H1 (cell line): ENCODE data around the gene TEX28. TPM values are rescaled to one million over a fixed set of nuclear protein-coding genes. Genes with fewer than 3 reads are reported as not detected.

Experiments
- CTCF ChIA-PET: fragments of 300-600 bp; sonication (Branson Sonifier 250); formaldehyde crosslinking; loops from one replicate; lab custom pipeline; 2021; ENCODE audit not compliant: partially characterized antibody; lab: Charles Lee
- POLR2A ChIA-PET: fragments of 300-600 bp; sonication (Branson Sonifier 250); formaldehyde crosslinking; loops from one replicate; lab custom pipeline; 2021; ENCODE audit warnings: inconsistent platforms; ENCODE audit not compliant: partially characterized antibody; lab: Charles Lee
- DNase-seq, 2 experiments: peaks; one replicate each; pipeline versions ENCODE4 v3.0.0 to v3.0.0-alpha.2; 2010 to 2022; ENCODE audit warnings: low spot score in 2 of 2, low read depth in 1 of 2, mixed read lengths in 1 of 2
- FAIRE-seq: peaks from 2 replicates; lab custom pipeline; 2011; peaks lifted over from hg19 to GRCh38; lab: Jason Lieb, UNC
- H2AFZ ChIP-seq: 2 replicates; pipeline ENCODE4 v1.8.1; 2012; ENCODE audit warnings: low read length, inconsistent platforms
- H2AK5ac ChIP-seq: 2 replicates; pipeline ENCODE4 v1.6.1; 2013; ENCODE audit warnings: low read depth, low read length
- H2BK120ac ChIP-seq: replicated peaks from 2 replicates; pipeline ENCODE3; 2013; ENCODE audit warnings: low read depth, low read length, inconsistent platforms
- H2BK12ac ChIP-seq: 2 replicates; pipeline ENCODE4 v1.6.1; 2013; ENCODE audit warnings: low read depth, low read length
- H2BK15ac ChIP-seq: 2 replicates; pipeline ENCODE4 v1.6.1; 2013; ENCODE audit warnings: low read length
- H2BK20ac ChIP-seq: 2 replicates; pipeline ENCODE4 v1.6.1; 2013; ENCODE audit warnings: low read length
- H2BK5ac ChIP-seq: 2 replicates; pipeline ENCODE4 v1.6.1; 2013; ENCODE audit warnings: low read depth, low read length
- H3K14ac ChIP-seq: 2 replicates; pipeline ENCODE4 v1.6.1; 2013; ENCODE audit warnings: inconsistent platforms; ENCODE audit not compliant: insufficient read length
- H3K18ac ChIP-seq: 2 replicates; pipeline ENCODE4 v1.6.1; 2013; ENCODE audit warnings: low read length; ENCODE audit errors: extremely low read depth
- H3K23ac ChIP-seq: 2 replicates; pipeline ENCODE4 v1.6.1; 2013; ENCODE audit warnings: inconsistent platforms; ENCODE audit not compliant: insufficient read length
- H3K23me2 ChIP-seq: 2 replicates; pipeline ENCODE4 v1.6.1; 2013; ENCODE audit warnings: low read depth, low read length
- H3K27ac ChIP-seq: 2 replicates; pipeline ENCODE4 v1.6.1; 2011; ENCODE audit warnings: low read depth, low read length, inconsistent platforms
- H3K27me3 ChIP-seq, 4 experiments: replicated peaks in 1 of 4; 1 replicate in 1 of 4; 2 replicates in 3 of 4; pipeline versions ENCODE4 v1.6.1 to v1.8.1; 2011 to 2013; ENCODE audit warnings: low read length in 3 of 4, mild to moderate bottlenecking in 3 of 4, inconsistent platforms in 2 of 4, mixed read lengths in 2 of 4, moderate library complexity in 1 of 4; ENCODE audit not compliant: control insufficient read depth in 3 of 4, insufficient read depth in 3 of 4; ENCODE audit errors: extremely low read depth in 1 of 4
- H3K36me3 ChIP-seq, 4 experiments: 2 replicates each; pipeline versions ENCODE4 v1.6.1 to v1.8.1; 2011 to 2013; ENCODE audit warnings: mild to moderate bottlenecking in 4 of 4, low read length in 3 of 4, moderate library complexity in 2 of 4, control low read depth in 1 of 4, inconsistent platforms in 1 of 4; ENCODE audit not compliant: insufficient read depth in 4 of 4, control insufficient read depth in 2 of 4
- H3K4ac ChIP-seq: replicated peaks from 2 replicates; pipeline ENCODE3; 2013; ENCODE audit warnings: low read length, low read depth, mixed read lengths, inconsistent platforms; ENCODE audit not compliant: insufficient read length
- H3K4me1 ChIP-seq, 4 experiments: replicated peaks in 1 of 4; 1 replicate in 1 of 4; 2 replicates in 3 of 4; pipeline versions ENCODE4 v1.6.1 to v1.8.1; 2011 to 2013; ENCODE audit warnings: low read length in 3 of 4, inconsistent platforms in 2 of 4, mixed read lengths in 1 of 4; ENCODE audit not compliant: insufficient read depth in 4 of 4, control insufficient read depth in 3 of 4
- H3K4me2 ChIP-seq, 2 experiments: 2 replicates each; pipeline versions ENCODE4 v1.6.1 to v1.8.1; 2011 to 2013; ENCODE audit warnings: low read depth in 2 of 2, low read length in 2 of 2, control low read depth in 1 of 2, inconsistent platforms in 1 of 2, mild to moderate bottlenecking in 1 of 2; ENCODE audit not compliant: insufficient read depth in 1 of 2
- H3K4me3 ChIP-seq, 4 experiments: fragments of 200-600, 300-600 bp in 1 of 4; sonication (generic), shearing (Covaris generic), sonication (Bioruptor Twin) in 1 of 4; 2 replicates each; pipeline versions ENCODE4 v1.5.1 to v1.8.1; 2011 to 2016; ENCODE audit warnings: low read length in 4 of 4, low read depth in 3 of 4, control low read depth in 2 of 4, inconsistent platforms in 2 of 4, mild to moderate bottlenecking in 2 of 4, mixed read lengths in 1 of 4, moderate library complexity in 1 of 4; ENCODE audit not compliant: insufficient read depth in 2 of 4; ENCODE audit errors: extremely low read depth in 1 of 4
- H3K56ac ChIP-seq: replicated peaks from 2 replicates; pipeline ENCODE3; 2013; ENCODE audit warnings: low read depth, mild to moderate bottlenecking, mixed read lengths, low read length, inconsistent platforms; ENCODE audit not compliant: insufficient read length
- H3K79me1 ChIP-seq: 2 replicates; pipeline ENCODE4 v1.6.1; 2013; ENCODE audit warnings: low read depth, low read length, control low read depth
- H3K79me2 ChIP-seq, 2 experiments: 2 replicates each; pipeline versions ENCODE4 v1.6.1 to v1.8.1; 2012 to 2013; ENCODE audit warnings: low read length in 2 of 2, mild to moderate bottlenecking in 2 of 2, inconsistent platforms in 1 of 2; ENCODE audit not compliant: insufficient read depth in 2 of 2, control insufficient read depth in 1 of 2
- H3K9ac ChIP-seq, 4 experiments: replicated peaks in 1 of 4; 1 replicate in 1 of 4; 2 replicates in 3 of 4; pipeline versions ENCODE4 v1.6.1 to v1.8.1; 2011 to 2013; ENCODE audit warnings: low read depth in 3 of 4, low read length in 3 of 4, control low read depth in 2 of 4, mild to moderate bottlenecking in 2 of 4, moderate library complexity in 2 of 4, inconsistent platforms in 1 of 4; ENCODE audit errors: extremely low read depth in 1 of 4
- H3K9me3 ChIP-seq, 2 experiments: 2 replicates each; pipeline versions ENCODE4 v1.6.1 to v1.8.1; 2012 to 2013; ENCODE audit warnings: mild to moderate bottlenecking in 2 of 2, moderate library complexity in 2 of 2, control low read depth in 1 of 2, inconsistent platforms in 1 of 2, low read depth in 1 of 2, low read length in 1 of 2, mixed read lengths in 1 of 2; ENCODE audit not compliant: insufficient read depth in 2 of 2
- H4K20me1 ChIP-seq, 2 experiments: replicated peaks in 1 of 2; 2 replicates each; pipeline versions ENCODE3 to v1.8.1; 2011 to 2013; ENCODE audit warnings: inconsistent platforms in 2 of 2, low read length in 2 of 2, mild to moderate bottlenecking in 1 of 2; ENCODE audit not compliant: insufficient read depth in 2 of 2, control insufficient read depth in 1 of 2
- H4K5ac ChIP-seq: 2 replicates; pipeline ENCODE4 v1.6.1; 2013; ENCODE audit warnings: low read length, low read depth, mixed read lengths, inconsistent platforms; ENCODE audit not compliant: insufficient read length
- H4K8ac ChIP-seq: 2 replicates; pipeline ENCODE4 v1.8.0; 2013; ENCODE audit warnings: mild to moderate bottlenecking, moderate library complexity, low read length, inconsistent platforms; ENCODE audit not compliant: insufficient read depth; ENCODE audit errors: extremely low read depth
- H4K91ac ChIP-seq: replicated peaks from 2 replicates; pipeline ENCODE3; 2013; ENCODE audit warnings: low read length, mixed read lengths, inconsistent platforms; ENCODE audit not compliant: insufficient read length
- CBX5 ChIP-seq: fragments of 300-800, 300-1000 bp; sonication (generic); IDR thresholded peaks from 2 replicates; pipeline ENCODE4 v1.7.1; 2016; ENCODE audit warnings: antibody characterized with exemption, low read length, low read depth
- CTBP2 ChIP-seq: IDR thresholded peaks from 2 replicates; pipeline ENCODE4 v1.7.0; 2011; ENCODE audit warnings: borderline replicate concordance, mild to moderate bottlenecking, moderate library complexity, mixed read lengths, low read length; ENCODE audit not compliant: insufficient read depth, insufficient read length
- POLR2A ChIP-seq, 2 experiments: IDR thresholded peaks; 1 replicate in 1 of 2; 2 replicates in 1 of 2; pipeline ENCODE4 v1.6.1; 2011; ENCODE audit warnings: low read depth in 2 of 2, low read length in 2 of 2, mild to moderate bottlenecking in 2 of 2; ENCODE audit errors: control extremely low read depth in 1 of 2
- RAD21 ChIP-seq, 2 experiments: IDR thresholded peaks in 1 of 2; conservative IDR thresholded peaks in 1 of 2; 2 replicates each; pipeline ENCODE4 v1.6.1; 2011; ENCODE audit warnings: low read depth in 2 of 2, low read length in 2 of 2, improper control_type of control experiment in 1 of 2, inconsistent platforms in 1 of 2, mild to moderate bottlenecking in 1 of 2, moderate library complexity in 1 of 2
- WGBS, 2 experiments: shearing (Covaris generic) in 1 of 2; methylation state at CpG; one replicate each; pipeline versions ENCODE4 v1.1.6 to v1.1.7; 2013 to 2015; ENCODE audit warnings: low lambda C conversion rate in 2 of 2, mixed read lengths in 2 of 2, inconsistent platforms in 1 of 2, low coverage in 1 of 2, missing lambda C conversion rate in 1 of 2; ENCODE audit not compliant: insufficient replicate concordance in 2 of 2, insufficient coverage in 1 of 2, insufficient read length in 1 of 2; ENCODE audit errors: extremely low coverage in 1 of 2, missing lambda C conversion rate in 1 of 2; 5-methylcytosine and 5-hydroxymethylcytosine counted together
- polyA plus RNA-seq, 7 experiments: library from polyadenylated mRNA; depleted of rRNA in 3 of 7; stranded (reverse) in 5 of 7; unstranded in 2 of 7; fragments of >200 nt in 5 of 7; fragments of 200-250 nt in 2 of 7; gene quantifications; 1 replicate in 5 of 7; 2 replicates in 1 of 7; 4 replicates in 1 of 7; pipeline versions ENCODE4 v1.2.1 to v1.2.3, GENCODE V29; 2011 to 2013; ENCODE audit warnings: missing spikeins in 2 of 7, mixed read lengths in 2 of 7
- total RNA-seq: library from RNA; stranded (reverse); fragmentation: NEBNext Ultra II Directional; extraction: Animal tissue kit (Norgen Biotek cat#: 25700); gene quantifications from 2 replicates; pipeline ENCODE4 v1.2.1, GENCODE V29; 2021

Gene TEX28
- total and polyA plus RNA-seq, 2 of the 8 experiments (the other 6 are each of a cell fraction or from before 2014, with no cell fraction given), result not detected

DNA sequence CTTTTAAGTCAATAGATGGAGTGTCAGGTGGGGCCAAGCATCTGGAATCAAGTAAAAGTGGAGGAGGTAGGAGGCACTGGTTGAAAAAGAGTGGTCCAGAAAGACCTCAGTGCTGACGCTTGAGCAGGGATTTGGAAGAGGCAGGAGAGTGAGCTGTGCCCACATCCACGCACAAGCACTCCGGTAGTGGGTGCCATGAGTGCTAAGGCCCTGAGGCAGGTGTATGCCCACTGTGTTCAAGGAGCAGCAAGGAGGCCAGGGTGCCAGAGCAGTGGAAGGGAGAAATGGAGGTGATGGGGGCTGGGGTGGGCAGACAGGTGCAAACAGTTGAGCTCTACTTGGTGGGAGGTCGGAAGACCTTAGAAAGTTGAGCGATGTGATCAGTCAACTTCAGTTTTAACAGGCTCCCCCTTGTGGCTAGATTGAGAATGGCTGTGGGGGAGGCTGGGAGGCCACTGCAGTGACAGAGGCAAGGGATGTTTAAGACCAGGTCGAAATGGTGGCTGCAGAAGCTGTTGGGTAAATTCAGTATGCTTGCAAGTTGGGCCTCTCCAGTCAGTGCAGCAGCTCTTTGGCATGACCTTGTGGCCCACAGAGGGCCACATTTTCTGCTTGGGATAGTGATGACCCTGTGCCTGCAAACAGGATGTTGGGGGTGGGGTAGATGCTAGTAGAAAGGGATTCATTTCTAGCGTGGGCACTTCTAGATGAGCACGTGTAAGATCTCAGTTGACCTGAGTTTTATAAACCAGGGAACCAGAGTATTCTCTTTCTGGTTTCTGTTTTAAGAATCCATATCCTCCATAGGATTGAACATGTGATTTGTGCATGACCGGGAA lies 13.4 kb upstream of the TEX28 start:
- Histone ChIP-seq H3K27me3 (no peaks in the 10 kb centered on the region), H2BK120ac (no peak overlapping the region), H2AK5ac (no peak overlapping the region), H3K4me1 (peaks cover 0 to 3% (median 0%) of the 10 kb centered on the region in 4 experiments; a peak in 1 of 7 replicates), H4K20me1 (no peaks in the 10 kb centered on the region), H3K27ac (no peak overlapping the region), H2BK20ac (no peak overlapping the region), H3K4ac (no peak overlapping the region), H3K23me2 (no peaks in the 10 kb centered on the region), H3K79me1 (no peaks in the 10 kb centered on the region), H3K23ac (no peak overlapping the region), H2BK5ac (no peak overlapping the region), H2BK15ac (no peak overlapping the region), H3K9ac (no peak overlapping the region), H3K4me3 (no peak overlapping the region), H4K91ac (no peak overlapping the region), H4K5ac (no peak overlapping the region), H2BK12ac (no peak overlapping the region), H4K8ac (peak overlapping the region; percentile 46; the same call in 1 of the 2 replicates), H3K18ac (no peak overlapping the region), H3K79me2 (no peaks in the 10 kb centered on the region), H2AFZ (no peak overlapping the region), H3K4me2 (no peak overlapping the region), H3K14ac (no peak overlapping the region), H3K56ac (no peak overlapping the region), H3K9me3 (no peaks in the 10 kb centered on the region), H3K36me3 (no peaks in the 10 kb centered on the region)
- DNase-seq, result peak; percentile 39 to 84
- 70% methylated on average over 6 of the region's 9 CpGs; no CpG with 5 or more reads in 1 of the 2 experiments for WGBS, 2 experiments
- CTCF ChIA-PET, result interaction anchor here (0.9 to 1.5 kb wide), 8 partner anchors 8 to 168 kb away, joined by 3 to 7 read pairs (median 5); no protein-coding TSS in a partner anchor
- POLR2A ChIA-PET, result no interaction called here
- FAIRE-seq, result peak; percentile 92
- TF ChIP-seq CTBP2 (no peak), POLR2A (IDR thresholded peaks at IDR 0.05; ENCODE audit: control extremely low read depth in 1 of 2, low read depth in 2 of 2, low read length in 2 of 2) (no peak), CBX5 (no peak), RAD21 (IDR thresholded peaks at IDR 0.05 in 1 of 2, conservative IDR thresholded peaks at IDR 0.05 in 1 of 2; ENCODE audit: low read depth in 2 of 2, low read length in 2 of 2) (peak; percentile 55 to 61)
